RWPE2 (cell line): Measurements from ENCODE around the gene PDYN.

Experiments used
- ATAC-seq: fragments of 200-7000 bp; cut with Tn5 transposase; 3 replicates; pipeline ENCODE4 v1.9.1; 2021; ENCODE audit warnings: low read depth
- DNase-seq: peaks from one replicate; pipeline ENCODE4 v3.0.0-alpha.2; 2020; ENCODE audit warnings: low spot score
- H3K27ac ChIP-seq: fragments of 450-650 bp; 2 replicates; pipeline ENCODE4 v1.5.1; 2017; ENCODE audit warnings: mild to moderate bottlenecking; ENCODE audit not compliant: poor library complexity, severe bottlenecking
- H3K27me3 ChIP-seq: fragments of 250-450 bp; sonication (Bioruptor Pico); 2 replicates; pipeline ENCODE4 v1.5.1; 2021; ENCODE audit warnings: mild to moderate bottlenecking, moderate library complexity; ENCODE audit not compliant: insufficient read depth, poor library complexity, severe bottlenecking
- H3K36me3 ChIP-seq: fragments of 250-450 bp; sonication (Bioruptor Pico); 2 replicates; pipeline ENCODE4 v1.5.1; 2020; ENCODE audit warnings: low read depth, mild to moderate bottlenecking, moderate library complexity
- H3K4me1 ChIP-seq: fragments of 250-450 bp; sonication (Bioruptor Pico); 2 replicates; pipeline ENCODE4 v1.5.1; 2021; ENCODE audit warnings: mild to moderate bottlenecking, moderate library complexity; ENCODE audit not compliant: insufficient read depth, poor library complexity, severe bottlenecking
- H3K4me3 ChIP-seq: fragments of 250-450 bp; sonication (Bioruptor Pico); 2 replicates; pipeline ENCODE4 v1.5.1; 2021; ENCODE audit warnings: mild to moderate bottlenecking, moderate library complexity; ENCODE audit not compliant: severe bottlenecking
- H3K9me3 ChIP-seq: fragments of 250-450 bp; sonication (Bioruptor Pico); 2 replicates; pipeline ENCODE4 v1.5.1; 2021; ENCODE audit warnings: mild to moderate bottlenecking, moderate library complexity; ENCODE audit not compliant: severe bottlenecking
- CTCF ChIP-seq: fragments of 450-650 bp; IDR thresholded peaks from one replicate; pipeline ENCODE4 v1.5.1; 2017; ENCODE audit warnings: mild to moderate bottlenecking, moderate library complexity; ENCODE audit not compliant: poor library complexity, severe bottlenecking

Gene PDYN

GRCh38 chr20:1944345-1945091 lies 49.3 kb downstream of the PDYN start:
- no peak for ATAC-seq
- no peaks in the 10 kb centered on the region for H3K36me3 ChIP-seq
- no peak overlapping the region for H3K4me3 ChIP-seq
- no peak for DNase-seq
- no peak for TF ChIP-seq CTCF
- no peak overlapping the region for H3K27ac ChIP-seq
- H3K9me3 ChIP-seq = no peaks in the 10 kb centered on the region
- H3K4me1 ChIP-seq = peaks cover 11% of the 10 kb centered on the region
- no peaks in the 10 kb centered on the region for H3K27me3 ChIP-seq

GRCh38 chr20:1943275-1944002 lies 50.4 kb downstream of the PDYN start:
- DNase-seq = no peak
- Histone ChIP-seq H3K9me3 (no peaks in the 10 kb centered on the region), H3K27ac (no peak overlapping the region), H3K27me3 (no peaks in the 10 kb centered on the region), H3K36me3 (no peaks in the 10 kb centered on the region), H3K4me1 (peaks cover 11% of the 10 kb centered on the region), H3K4me3 (no peak overlapping the region)
- TF ChIP-seq CTCF = no peak
- peak; percentile 41; the same call in 2 of the 3 replicates for ATAC-seq

DNA sequence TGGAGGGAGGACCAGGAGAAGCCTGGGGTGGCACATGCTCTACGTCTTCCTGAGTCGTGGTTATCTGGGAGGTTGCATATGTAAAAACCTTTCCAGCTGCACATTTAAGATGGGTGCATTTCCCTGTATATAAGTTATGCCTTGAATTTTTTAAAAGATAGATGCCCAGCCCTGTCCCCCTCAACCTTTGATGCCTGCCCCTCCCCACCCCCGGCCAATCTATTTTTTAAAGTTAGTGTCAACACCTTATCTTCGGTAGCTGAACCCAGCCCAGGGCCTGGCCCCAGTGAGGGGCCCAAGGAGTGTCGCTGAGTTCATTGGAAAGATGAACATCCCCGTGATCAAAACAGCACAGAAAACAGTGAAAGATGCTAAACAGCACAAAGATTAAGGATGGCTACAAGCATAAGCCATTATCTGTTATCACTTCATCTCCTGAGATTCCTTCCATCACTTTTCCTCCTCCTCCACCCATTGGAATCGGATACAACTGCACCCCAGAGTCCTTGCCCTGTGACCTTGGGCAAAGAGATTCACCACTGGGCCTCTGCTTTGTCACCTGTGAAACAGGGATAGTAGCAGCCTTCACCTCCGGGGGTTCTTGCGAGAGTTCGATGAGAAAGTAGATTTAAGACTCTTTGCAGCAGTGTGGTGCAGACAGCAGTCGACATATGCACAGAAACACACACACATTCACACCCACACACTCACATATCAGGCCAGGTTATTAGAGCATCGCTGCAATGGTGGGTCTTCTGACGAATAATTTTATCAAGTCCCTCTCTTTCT lies 51.2 kb downstream of the PDYN start:
- DNase-seq (no peak), ATAC-seq (no peak)
- TF ChIP-seq CTCF = no peak
- Histone ChIP-seq H3K4me1 (peaks cover 11% of the 10 kb centered on the region), H3K4me3 (no peak overlapping the region), H3K27me3 (no peaks in the 10 kb centered on the region), H3K36me3 (no peaks in the 10 kb centered on the region), H3K27ac (no peak overlapping the region), H3K9me3 (no peaks in the 10 kb centered on the region)

DNA sequence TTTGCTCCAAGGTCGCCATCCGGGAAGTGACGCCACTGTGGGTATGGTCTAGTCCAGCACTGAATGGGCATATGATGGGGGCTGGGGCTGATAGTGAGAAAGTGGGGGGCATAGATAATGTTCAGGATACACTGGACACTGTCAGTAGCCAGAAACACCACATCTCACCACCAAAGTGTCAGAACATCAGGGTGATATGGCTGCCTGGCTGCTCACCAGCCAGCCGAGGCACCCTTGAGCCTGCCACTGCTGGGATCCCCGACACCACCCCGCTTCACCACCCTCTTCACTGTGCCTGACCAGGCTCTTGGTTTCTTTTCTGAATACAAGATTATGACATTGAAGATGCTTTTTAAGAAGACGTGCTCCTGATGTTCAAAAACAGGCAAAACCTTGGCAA lies 51.8 kb downstream of the PDYN start:
- H3K27ac ChIP-seq = peak overlapping the region; percentile 57
- ATAC-seq = no peak
- H3K9me3 ChIP-seq = no peaks in the 10 kb centered on the region
- no peaks in the 10 kb centered on the region for H3K27me3 ChIP-seq
- H3K36me3 ChIP-seq = no peaks in the 10 kb centered on the region
- DNase-seq = no peak
- no peak for TF ChIP-seq CTCF
- no peak overlapping the region for H3K4me3 ChIP-seq
- peaks cover 11% of the 10 kb centered on the region for H3K4me1 ChIP-seq
